MM.1S (cell line): ENCODE measurements around the gene RMI1.

Experiments used
- DNase-seq: peaks from one replicate; pipeline ENCODE4 v3.0.0-alpha.2; 2015
- H2AFZ ChIP-seq: fragments of 300-600 bp; sonication (generic); 2 replicates; pipeline ENCODE4 v1.6.0; 2016; ENCODE audit warnings: antibody characterized with exemption, low read length
- H3F3A ChIP-seq: fragments of 300-600 bp; sonication (generic); 2 replicates; pipeline ENCODE4 v1.6.1; 2016; ENCODE audit warnings: mild to moderate bottlenecking, antibody characterized with exemption, low read length, moderate library complexity, mixed read lengths; ENCODE audit not compliant: insufficient read depth
- H3K27ac ChIP-seq: fragments of 300-600 bp; sonication (generic); 2 replicates; pipeline ENCODE4 v1.5.1; 2016; ENCODE audit warnings: mild to moderate bottlenecking, low read length
- H3K27me3 ChIP-seq: fragments of 300-600 bp; sonication (generic); replicated peaks from 2 replicates; pipeline ENCODE4 v1.6.0; 2016; ENCODE audit warnings: low read length; ENCODE audit not compliant: insufficient read depth
- H3K36me3 ChIP-seq: fragments of 300-600 bp; sonication (generic); replicated peaks from 2 replicates; pipeline ENCODE4 v1.6.1; 2016; ENCODE audit warnings: mild to moderate bottlenecking, low read length, mixed read lengths; ENCODE audit not compliant: insufficient read depth
- H3K4me1 ChIP-seq: fragments of 300-600 bp; sonication (generic); 2 replicates; pipeline ENCODE4 v1.6.1; 2016; ENCODE audit warnings: low read length, mixed read lengths
- H3K4me2 ChIP-seq: fragments of 300-600 bp; sonication (generic); 2 replicates; pipeline ENCODE4 v1.6.0; 2016; ENCODE audit warnings: low read depth, low read length
- H3K4me3 ChIP-seq: fragments of 300-600 bp; sonication (generic); 2 replicates; pipeline ENCODE4 v1.5.1; 2016; ENCODE audit warnings: low read length, mixed read lengths
- H3K79me2 ChIP-seq: fragments of 300-600 bp; sonication (generic); 2 replicates; pipeline ENCODE4 v1.6.1; 2016; ENCODE audit warnings: mixed run types, low read length, mixed read lengths
- H3K9ac ChIP-seq: fragments of 300-600 bp; sonication (generic); 2 replicates; pipeline ENCODE4 v1.6.1; 2016; ENCODE audit warnings: low read length, mixed read lengths
- H3K9me2 ChIP-seq: fragments of 300-600 bp; sonication (generic); replicated peaks from 2 replicates; pipeline ENCODE4 v1.6.1; 2016; ENCODE audit warnings: mild to moderate bottlenecking, low read length, mixed read lengths; ENCODE audit not compliant: insufficient read depth
- H3K9me3 ChIP-seq: fragments of 300-600 bp; sonication (generic); replicated peaks from 2 replicates; pipeline ENCODE4 v1.6.1; 2016; ENCODE audit warnings: mild to moderate bottlenecking, low read length, mixed read lengths; ENCODE audit not compliant: insufficient read depth
- H4K20me1 ChIP-seq: fragments of 300-600 bp; sonication (generic); 2 replicates; pipeline ENCODE4 v1.6.1; 2016; ENCODE audit warnings: mild to moderate bottlenecking, low read length, moderate library complexity, mixed read lengths; ENCODE audit not compliant: insufficient read depth
- EZH2 ChIP-seq: fragments of 300-600 bp; sonication (generic); optimal IDR thresholded peaks from 2 replicates; pipeline ENCODE3; 2017; ENCODE audit warnings: low read depth, mild to moderate bottlenecking, antibody characterized with exemption, low read length, mixed read lengths
- EZH2phosphoT487 ChIP-seq: fragments of 300-600 bp; sonication (generic); IDR thresholded peaks from 2 replicates; pipeline ENCODE4 v1.6.1; 2018; ENCODE audit warnings: antibody characterized with exemption, low read length
- TF ChIP-seq, protein P1 (sequence below): fragments of 300-600 bp; sonication (generic); IDR thresholded peaks from 2 replicates; pipeline ENCODE4 v1.5.1; 2016; ENCODE audit warnings: antibody characterized with exemption, low read length, mixed read lengths

RMI1 gene

DNA sequence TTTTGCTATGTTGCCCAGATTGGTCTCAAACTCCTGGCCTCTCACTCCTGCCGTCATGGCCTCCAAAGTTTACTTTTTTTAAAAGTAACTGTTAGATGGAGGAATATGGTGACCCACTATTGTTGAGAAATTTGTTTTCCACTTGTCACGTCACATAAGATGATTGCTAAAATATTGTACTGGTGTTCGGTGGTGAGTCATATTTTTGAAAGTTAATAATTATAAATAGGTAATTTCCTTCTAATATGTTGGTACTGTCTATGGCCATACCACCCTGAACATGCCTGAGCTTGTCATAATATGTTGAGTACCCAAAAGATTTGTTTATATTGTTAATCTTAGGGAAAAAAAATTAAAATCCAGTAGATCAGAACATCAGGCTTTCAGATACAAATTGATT lies 22.6 kb downstream of the RMI1 start:
- peaks cover 11% of the 10 kb centered on the region; the same call in 1 of the 2 replicates for H3K4me1 ChIP-seq
- no peak for DNase-seq
- H4K20me1 ChIP-seq = no peaks in the 10 kb centered on the region
- no peaks in the 10 kb centered on the region for H3K27me3 ChIP-seq
- no peak overlapping the region for H2AFZ ChIP-seq
- no peak overlapping the region for H3K27ac ChIP-seq
- no peaks in the 10 kb centered on the region for H3K9me2 ChIP-seq
- H3K9ac ChIP-seq = no peak overlapping the region
- H3K36me3 ChIP-seq = peaks cover 5% of the 10 kb centered on the region; the same call in 1 of the 2 replicates
- no peak overlapping the region for H3K4me3 ChIP-seq
- TF ChIP-seq, protein P1, sequence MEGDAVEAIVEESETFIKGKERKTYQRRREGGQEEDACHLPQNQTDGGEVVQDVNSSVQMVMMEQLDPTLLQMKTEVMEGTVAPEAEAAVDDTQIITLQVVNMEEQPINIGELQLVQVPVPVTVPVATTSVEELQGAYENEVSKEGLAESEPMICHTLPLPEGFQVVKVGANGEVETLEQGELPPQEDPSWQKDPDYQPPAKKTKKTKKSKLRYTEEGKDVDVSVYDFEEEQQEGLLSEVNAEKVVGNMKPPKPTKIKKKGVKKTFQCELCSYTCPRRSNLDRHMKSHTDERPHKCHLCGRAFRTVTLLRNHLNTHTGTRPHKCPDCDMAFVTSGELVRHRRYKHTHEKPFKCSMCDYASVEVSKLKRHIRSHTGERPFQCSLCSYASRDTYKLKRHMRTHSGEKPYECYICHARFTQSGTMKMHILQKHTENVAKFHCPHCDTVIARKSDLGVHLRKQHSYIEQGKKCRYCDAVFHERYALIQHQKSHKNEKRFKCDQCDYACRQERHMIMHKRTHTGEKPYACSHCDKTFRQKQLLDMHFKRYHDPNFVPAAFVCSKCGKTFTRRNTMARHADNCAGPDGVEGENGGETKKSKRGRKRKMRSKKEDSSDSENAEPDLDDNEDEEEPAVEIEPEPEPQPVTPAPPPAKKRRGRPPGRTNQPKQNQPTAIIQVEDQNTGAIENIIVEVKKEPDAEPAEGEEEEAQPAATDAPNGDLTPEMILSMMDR = no peak
- no peak for TF ChIP-seq EZH2phosphoT487
- no peak for TF ChIP-seq EZH2
- H3K4me2 ChIP-seq = no peak overlapping the region
- H3K79me2 ChIP-seq = 0 out of 2 replicates have a peak, but pooled peaks cover 4% of the 10 kb centered on the region
- H3F3A ChIP-seq = no peaks in the 10 kb centered on the region; the same call in 1 of the 2 replicates
- no peaks in the 10 kb centered on the region for H3K9me3 ChIP-seq

DNA sequence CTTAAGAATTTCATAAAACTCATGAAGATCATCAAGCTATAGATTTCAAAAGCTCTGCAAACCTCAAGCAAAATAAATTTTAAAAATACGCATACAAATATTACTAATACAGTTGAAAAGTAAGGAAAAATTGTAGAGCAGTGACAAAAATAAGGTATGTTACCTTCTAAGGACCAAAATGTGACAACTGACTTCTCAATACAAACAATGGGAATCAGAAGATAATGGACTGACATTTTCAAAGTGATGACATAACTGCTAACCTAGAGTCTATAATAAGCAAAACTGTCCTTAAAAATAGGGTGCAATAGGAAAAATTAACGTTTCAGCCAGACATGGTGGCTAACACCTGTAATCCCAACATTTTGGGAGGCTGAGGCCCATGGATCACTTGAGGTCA lies 27.1 kb downstream of the RMI1 start:
- Histone ChIP-seq H3K27me3 (no peaks in the 10 kb centered on the region), H3K79me2 (0 out of 2 replicates have a peak, but pooled peaks cover 4% of the 10 kb centered on the region), H3F3A (no peaks in the 10 kb centered on the region), H3K4me2 (no peak overlapping the region), H3K9me3 (no peaks in the 10 kb centered on the region), H2AFZ (no peak overlapping the region), H3K27ac (no peak overlapping the region), H3K9ac (no peak overlapping the region), H3K9me2 (no peaks in the 10 kb centered on the region), H3K4me3 (no peak overlapping the region), H3K36me3 (no peaks in the 10 kb centered on the region), H4K20me1 (no peaks in the 10 kb centered on the region), H3K4me1 (no peaks in the 10 kb centered on the region)
- no peak for DNase-seq
- TF ChIP-seq EZH2 (no peak), EZH2phosphoT487 (no peak)
- TF ChIP-seq, protein P1 = no peak

DNA sequence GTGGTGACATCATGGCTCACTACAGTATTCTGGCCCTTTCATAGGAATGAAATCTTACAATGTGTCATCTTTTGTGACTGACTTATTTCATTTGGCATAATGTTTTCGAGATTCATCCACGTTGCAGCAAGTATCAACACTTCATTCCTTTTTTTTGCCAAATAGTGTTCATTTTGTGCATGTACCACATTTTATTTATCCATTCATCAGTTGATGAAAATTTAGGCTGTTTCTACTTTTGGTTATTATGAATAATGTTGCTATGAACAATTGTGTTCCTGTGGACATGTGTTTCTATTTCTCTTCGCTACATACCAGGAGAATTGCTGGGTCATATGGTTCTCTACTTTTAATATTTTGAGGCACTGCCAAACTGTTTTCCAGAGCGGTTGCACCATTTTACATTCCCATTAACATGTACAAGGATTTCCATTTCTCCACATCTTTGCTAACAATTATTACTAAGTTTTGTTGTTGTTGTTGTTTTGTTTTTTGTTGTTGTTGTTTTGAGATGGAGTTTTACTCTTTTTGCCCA lies 43.5 kb downstream of the RMI1 start:
- no peak overlapping the region for H3K27ac ChIP-seq
- no peak overlapping the region for H3K9ac ChIP-seq
- no peaks in the 10 kb centered on the region for H3K9me2 ChIP-seq
- no peaks in the 10 kb centered on the region for H3K4me1 ChIP-seq
- no peak overlapping the region for H2AFZ ChIP-seq
- no peak overlapping the region for H3K4me3 ChIP-seq
- no peaks in the 10 kb centered on the region for H3F3A ChIP-seq
- TF ChIP-seq EZH2phosphoT487 = no peak
- TF ChIP-seq EZH2 = no peak
- H3K9me3 ChIP-seq = no peaks in the 10 kb centered on the region
- DNase-seq = no peak
- no peaks in the 10 kb centered on the region for H3K36me3 ChIP-seq
- H4K20me1 ChIP-seq = no peaks in the 10 kb centered on the region
- no peaks in the 10 kb centered on the region for H3K27me3 ChIP-seq
- no peak overlapping the region for H3K4me2 ChIP-seq
- H3K79me2 ChIP-seq = no peaks in the 10 kb centered on the region

DNA sequence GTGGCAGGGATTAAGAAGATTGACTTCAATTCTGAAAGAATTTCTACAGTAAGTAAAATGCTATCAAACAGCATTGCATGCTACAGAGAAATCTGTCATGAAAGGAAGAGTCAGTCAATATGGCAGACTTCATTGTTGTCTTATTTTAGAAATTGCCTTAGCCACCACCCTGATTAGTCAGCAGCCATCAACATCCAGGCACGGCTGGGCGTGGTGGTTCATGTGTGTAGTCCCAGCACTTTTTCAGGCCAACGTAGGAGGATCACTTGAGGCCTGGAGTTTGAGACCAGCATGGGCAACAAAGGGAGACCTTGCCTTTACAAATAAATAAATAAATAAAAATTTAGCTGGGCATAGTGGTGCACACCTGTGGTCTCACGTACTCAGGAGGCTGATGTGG lies 46.6 kb downstream of the RMI1 start:
- no peaks in the 10 kb centered on the region for H3K79me2 ChIP-seq
- no peaks in the 10 kb centered on the region for H3K27me3 ChIP-seq
- H3K27ac ChIP-seq = no peak overlapping the region
- no peak overlapping the region for H3K4me2 ChIP-seq
- TF ChIP-seq, protein P1 = no peak
- no peak for DNase-seq
- H3K9ac ChIP-seq = no peak overlapping the region
- no peaks in the 10 kb centered on the region for H3K36me3 ChIP-seq
- no peak overlapping the region for H2AFZ ChIP-seq
- no peaks in the 10 kb centered on the region for H3K9me3 ChIP-seq
- H3K4me3 ChIP-seq = no peak overlapping the region
- H3K9me2 ChIP-seq = no peaks in the 10 kb centered on the region
- H3F3A ChIP-seq = no peaks in the 10 kb centered on the region
- no peaks in the 10 kb centered on the region for H3K4me1 ChIP-seq
- H4K20me1 ChIP-seq = no peaks in the 10 kb centered on the region
